ENCODE data around the gene KDM3A.

The KDM3A gene

DNA sequence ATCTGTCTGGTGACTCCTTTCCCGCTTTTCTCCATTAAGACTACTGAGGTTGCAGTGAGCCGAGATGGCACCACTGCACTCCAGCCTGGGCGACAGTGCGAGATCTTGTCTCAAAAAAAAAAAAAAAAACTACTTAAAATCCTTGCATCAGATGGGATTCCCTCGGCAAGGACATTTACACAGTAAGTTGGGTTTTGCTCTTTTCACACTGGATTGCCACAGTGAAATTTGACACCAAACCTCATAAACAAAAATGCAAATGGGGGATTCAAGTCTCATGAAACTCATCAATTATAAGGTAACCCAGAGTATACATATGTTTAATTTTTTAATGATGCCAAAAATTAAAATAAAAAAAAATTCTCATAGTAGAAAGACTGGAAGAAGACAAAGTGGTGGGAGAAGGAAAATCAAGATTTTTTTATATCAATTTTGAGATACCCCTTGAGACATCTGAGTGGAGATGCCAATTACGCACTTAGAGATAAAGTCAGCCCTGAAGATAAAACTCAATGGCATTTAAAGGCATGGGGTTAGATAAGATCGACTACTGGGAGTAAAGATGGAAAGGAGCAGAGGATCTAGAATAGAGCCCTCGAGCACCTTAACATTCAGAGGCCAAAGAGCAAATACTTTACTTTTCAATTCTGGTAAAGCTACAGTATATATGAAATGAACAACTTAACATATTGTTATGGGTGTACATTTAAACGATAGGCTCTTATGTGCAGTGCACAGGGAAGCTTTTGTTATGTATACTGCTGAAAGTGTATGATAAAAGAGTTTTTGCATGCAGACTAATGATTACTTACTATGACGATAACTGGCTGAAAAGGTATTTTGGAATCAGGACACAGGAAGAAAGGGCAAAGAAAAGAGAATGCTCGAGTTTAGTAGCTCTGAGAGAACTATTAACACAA is 84.5 kb downstream of the KDM3A start:
- H3K9me3 ChIP-seq (ENCODE audit: control insufficient read depth, insufficient read depth, low read length): no peaks in the 10 kb centered on the region
- no peak overlapping the region for H3K9ac ChIP-seq (ENCODE audit: low read depth, low read length)
- no peaks in the 10 kb centered on the region for H3K27me3 ChIP-seq (ENCODE audit: control insufficient read depth, insufficient read depth, low read length)

DNA sequence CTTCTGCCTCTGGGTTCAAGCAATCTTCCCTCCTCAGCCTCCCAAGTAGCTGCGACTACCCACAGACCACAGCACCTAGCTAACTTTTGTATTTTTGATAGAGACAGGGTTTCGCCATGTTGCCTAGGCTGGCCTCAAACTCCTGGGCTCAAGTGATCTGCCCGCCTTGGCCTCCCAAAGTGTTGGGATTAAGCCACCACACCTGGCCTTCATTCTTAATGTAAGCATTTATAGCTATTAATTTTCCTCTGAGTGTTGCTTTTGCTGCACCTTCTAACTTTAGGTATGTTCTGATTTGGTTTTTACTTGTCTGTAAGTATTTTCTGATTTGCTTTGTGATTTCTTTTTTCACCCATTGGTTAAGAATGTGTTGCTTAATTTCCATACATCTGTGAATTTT is 92.4 kb downstream of the KDM3A start:
- Histone ChIP-seq H3K9me3 (ENCODE audit: control insufficient read depth, insufficient read depth, low read length) (no peaks in the 10 kb centered on the region), H3K4me1 (ENCODE audit: control insufficient read depth, insufficient read depth, low read length) (no peaks in the 10 kb centered on the region), H3K9ac (ENCODE audit: low read depth, low read length) (no peak overlapping the region), H3K4me3 (ENCODE audit: low read depth, low read length) (no peak overlapping the region), H3K27me3 (ENCODE audit: control insufficient read depth, insufficient read depth, low read length) (no peaks in the 10 kb centered on the region), H3K36me3 (ENCODE audit: control insufficient read depth, insufficient read depth, low read length) (no peaks in the 10 kb centered on the region)

More for the DNA sequence above, 84.5 kb downstream of the KDM3A start:
- Histone ChIP-seq H3K4me3 (ENCODE audit: low read depth, low read length) (no peak overlapping the region), H3K4me1 (ENCODE audit: control insufficient read depth, insufficient read depth, low read length) (no peaks in the 10 kb centered on the region), H3K36me3 (ENCODE audit: control insufficient read depth, insufficient read depth, low read length) (no peaks in the 10 kb centered on the region)

- Histone ChIP-seq H3K36me3 (ENCODE audit: control insufficient read depth, insufficient read depth, low read length) (no peaks in the 10 kb centered on the region), H3K9me3 (ENCODE audit: control insufficient read depth, insufficient read depth, low read length) (peaks cover 3% of the 10 kb centered on the region), H3K4me3 (ENCODE audit: low read depth, low read length) (no peak overlapping the region), H3K9ac (ENCODE audit: low read depth, low read length) (no peak overlapping the region), H3K4me1 (ENCODE audit: control insufficient read depth, insufficient read depth, low read length) (no peaks in the 10 kb centered on the region), H3K27me3 (ENCODE audit: control insufficient read depth, insufficient read depth, low read length) (no peaks in the 10 kb centered on the region)
These were observed 100.2 kb downstream of the KDM3A start for GRCh38 chr2:86541334-86541733.
